IPS-NIHi11 (cell line): ENCODE results near the gene NDST1.

Experiments
- DNase-seq: peaks from one replicate; pipeline ENCODE4 v3.0.0; 2012; ENCODE audit warnings: mixed read lengths, low spot score

The NDST1 gene

DNA sequence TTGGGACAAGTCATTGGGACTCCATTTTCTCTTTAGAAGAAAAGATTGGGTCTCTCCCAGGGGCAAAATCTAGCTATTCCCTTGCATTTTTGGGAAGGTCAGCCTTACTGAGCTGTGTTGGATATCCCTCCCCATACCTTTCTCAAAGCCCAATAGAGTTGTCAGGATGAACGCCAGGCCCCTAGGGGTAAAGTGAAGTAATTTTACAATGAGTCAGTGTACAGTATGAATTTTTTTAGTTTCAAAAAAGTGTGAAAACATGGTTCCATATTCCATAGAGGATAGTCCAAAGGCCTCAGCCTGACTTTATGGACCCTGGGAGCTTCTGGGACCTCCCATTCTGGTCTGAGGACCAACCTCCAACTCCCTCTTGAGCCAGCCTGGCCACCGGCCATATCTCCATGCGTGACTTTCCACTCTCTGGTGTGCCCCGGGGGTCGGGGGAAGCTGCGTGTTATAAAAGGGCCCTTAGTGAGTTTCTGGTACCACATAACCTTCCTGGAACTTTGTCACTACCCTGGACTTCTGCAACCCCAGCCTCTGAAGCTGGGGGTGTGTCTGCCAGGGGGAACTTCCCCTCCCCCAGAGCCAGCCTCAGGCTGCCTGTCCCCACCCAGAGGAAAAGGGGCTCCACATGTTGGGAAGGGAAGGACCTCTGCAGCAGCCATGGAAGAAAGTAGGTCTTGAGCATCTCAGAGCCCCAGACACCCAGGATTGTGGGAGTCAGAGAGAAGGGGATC is 80.1 kb downstream of the NDST1 start:
- no peak for DNase-seq

- no peak for DNase-seq
These were observed 80.6 kb downstream of the NDST1 start for GRCh38 chr5:150588596-150588890.

GRCh38 chr5:150589862-150590601 is 82.1 kb downstream of the NDST1 start:
- DNase-seq = no peak

DNA sequence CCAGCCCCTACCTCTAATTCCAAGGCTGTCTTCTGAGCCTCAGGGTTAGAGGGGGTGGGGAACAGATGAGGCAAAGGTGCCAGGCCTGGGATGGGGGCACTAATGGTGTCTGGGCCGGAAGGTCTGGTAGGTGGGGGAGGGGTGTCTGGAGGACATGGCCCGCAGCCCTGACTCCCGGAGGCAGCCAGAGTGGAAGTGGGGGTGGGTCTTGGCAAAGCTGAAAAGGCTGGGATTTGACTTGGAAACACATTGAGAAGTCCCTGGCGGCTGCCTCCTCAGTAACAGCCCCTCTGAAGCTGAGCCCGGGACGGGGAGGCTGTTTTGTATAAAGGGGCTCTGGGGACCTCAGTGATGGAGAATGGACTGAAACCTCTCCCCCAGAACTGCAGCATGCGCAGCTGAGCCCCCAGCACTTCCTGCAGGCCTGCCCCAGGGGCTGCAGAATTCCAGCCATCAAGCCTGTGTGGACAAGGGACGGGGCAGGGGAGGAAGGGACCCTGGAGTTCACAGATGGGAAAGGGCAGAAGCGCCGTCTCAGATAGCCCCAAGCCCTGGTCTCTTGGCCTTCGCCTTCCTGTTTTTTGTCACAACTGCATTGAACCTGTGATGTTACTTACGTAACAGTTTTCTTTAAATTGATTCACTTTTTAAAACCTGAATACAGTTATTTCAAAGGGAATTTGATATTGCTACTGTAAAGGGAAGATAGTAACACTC is 83.2 kb downstream of the NDST1 start:
- no peak for DNase-seq

- no peak for DNase-seq
These were observed 85.7 kb downstream of the NDST1 start for GRCh38 chr5:150593593-150593992.

GRCh38 chr5:150593996-150594395 is 86.1 kb downstream of the NDST1 start:
- no peak for DNase-seq

GRCh38 chr5:150595466-150596031 is 87.6 kb downstream of the NDST1 start:
- DNase-seq = no peak

GRCh38 chr5:150596313-150596712 is 88.4 kb downstream of the NDST1 start:
- no peak for DNase-seq

DNA sequence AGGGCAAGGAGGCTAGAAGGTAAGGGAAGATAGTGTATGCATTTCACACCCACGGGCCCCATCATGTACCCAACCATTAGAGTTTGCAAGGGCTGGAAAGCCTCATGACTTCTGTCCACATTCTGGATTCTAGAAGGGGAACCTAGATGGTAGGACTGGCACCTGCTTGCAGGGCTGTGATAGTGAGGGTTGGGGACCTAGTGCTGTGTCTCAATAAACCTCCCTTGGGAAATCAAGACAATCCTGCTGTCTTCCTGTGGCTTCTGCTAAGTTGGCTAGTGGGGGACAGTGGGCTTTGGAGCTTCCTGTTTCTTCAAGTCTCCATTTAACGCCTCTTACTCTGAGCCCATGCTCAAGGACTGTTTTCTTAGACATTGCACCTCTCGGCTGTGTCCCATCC is 88.9 kb downstream of the NDST1 start:
- DNase-seq = no peak

DNA sequence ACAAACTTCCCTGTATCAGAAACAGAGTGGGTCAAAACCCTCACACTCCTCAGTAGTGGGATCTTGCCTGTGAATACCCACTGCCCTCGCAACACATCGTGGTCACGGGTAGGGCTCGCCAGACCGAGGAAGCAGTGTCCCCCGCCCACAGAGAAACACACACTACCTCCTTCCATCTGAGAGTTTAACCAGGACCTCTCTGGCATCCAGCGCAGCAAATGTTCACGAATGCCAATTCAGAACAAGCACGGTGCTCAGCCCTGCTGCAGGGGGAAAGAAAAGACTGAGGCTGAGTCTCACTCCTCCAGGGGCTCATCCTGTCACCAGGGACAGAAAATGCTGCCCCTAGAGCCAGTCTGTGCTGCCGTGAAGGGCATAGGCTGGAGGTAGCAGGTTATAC is 90.1 kb downstream of the NDST1 start:
- DNase-seq = no peak

DNA sequence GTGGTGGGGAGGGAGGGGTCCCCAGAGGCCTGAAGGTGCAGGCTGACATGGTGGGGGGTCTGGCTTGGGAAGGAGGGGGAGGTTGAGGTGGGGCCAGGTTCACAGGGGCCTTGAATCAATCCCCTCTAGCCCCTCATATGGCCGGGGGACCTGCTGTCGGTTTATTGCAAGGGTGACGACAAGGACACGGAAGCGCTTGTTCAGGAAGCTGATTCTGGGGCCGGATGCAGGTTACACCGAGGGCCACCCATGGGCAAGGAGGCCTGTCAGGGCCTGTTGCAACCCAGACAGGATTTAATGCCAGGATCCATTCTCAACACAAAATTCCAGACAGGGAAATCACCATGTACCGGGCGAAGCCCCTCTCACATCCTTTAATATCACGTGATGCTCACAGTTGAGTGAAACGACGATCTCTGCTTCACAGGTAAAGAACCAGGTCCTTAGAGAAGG is 90.9 kb downstream of the NDST1 start:
- DNase-seq = no peak

DNA sequence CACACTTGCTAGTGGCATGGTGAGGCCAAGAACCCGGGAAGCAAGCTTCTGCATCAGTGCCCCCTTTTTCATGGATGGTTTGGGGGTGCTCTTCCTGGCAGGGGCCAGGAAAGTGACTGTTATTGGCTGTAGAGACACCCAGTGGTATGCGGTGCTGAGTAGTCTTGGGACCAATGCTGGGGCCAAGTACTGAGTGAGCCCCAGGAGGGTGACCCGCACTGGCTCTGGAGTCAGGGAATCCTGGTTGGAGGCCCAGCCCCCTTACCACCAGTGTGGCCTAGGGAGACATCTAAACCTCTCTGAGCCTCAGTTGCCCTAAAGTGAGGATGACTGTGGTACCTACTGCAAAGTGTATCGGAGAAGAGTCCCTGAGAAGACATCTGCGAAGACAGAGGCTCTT is 91.3 kb downstream of the NDST1 start:
- DNase-seq = no peak

DNA sequence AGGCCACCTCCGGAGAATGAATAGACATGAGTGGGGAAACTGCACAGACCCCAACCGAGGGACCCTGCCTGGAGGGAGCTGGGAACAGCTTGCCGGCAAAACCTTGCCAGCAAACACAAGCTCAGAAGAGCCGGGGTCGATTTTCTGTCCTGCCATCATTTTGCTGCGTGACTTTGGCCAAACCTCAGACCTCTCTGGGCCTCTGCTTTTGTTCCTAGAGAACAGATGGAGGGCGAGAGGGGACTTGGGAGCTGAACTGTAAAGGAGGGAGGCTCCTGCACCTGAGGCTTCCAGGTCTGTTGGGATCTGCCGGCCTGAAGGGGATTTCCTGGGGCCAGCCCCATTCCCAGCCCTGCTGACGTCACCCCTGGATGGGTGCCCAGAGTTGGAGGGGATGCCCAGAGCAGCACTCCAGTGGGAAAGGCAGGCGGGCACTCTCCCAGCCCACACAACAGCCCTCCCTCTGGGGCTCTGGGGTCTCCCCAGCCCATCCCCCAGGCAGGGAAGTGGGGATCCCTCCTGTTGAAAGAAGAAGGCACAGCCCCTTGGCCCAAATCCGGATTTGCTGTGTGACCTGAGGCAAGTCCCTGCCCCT is 92.1 kb downstream of the NDST1 start:
- DNase-seq = peak; percentile 64

GRCh38 chr5:150600616-150601490 is 92.9 kb downstream of the NDST1 start:
- no peak for DNase-seq

DNA sequence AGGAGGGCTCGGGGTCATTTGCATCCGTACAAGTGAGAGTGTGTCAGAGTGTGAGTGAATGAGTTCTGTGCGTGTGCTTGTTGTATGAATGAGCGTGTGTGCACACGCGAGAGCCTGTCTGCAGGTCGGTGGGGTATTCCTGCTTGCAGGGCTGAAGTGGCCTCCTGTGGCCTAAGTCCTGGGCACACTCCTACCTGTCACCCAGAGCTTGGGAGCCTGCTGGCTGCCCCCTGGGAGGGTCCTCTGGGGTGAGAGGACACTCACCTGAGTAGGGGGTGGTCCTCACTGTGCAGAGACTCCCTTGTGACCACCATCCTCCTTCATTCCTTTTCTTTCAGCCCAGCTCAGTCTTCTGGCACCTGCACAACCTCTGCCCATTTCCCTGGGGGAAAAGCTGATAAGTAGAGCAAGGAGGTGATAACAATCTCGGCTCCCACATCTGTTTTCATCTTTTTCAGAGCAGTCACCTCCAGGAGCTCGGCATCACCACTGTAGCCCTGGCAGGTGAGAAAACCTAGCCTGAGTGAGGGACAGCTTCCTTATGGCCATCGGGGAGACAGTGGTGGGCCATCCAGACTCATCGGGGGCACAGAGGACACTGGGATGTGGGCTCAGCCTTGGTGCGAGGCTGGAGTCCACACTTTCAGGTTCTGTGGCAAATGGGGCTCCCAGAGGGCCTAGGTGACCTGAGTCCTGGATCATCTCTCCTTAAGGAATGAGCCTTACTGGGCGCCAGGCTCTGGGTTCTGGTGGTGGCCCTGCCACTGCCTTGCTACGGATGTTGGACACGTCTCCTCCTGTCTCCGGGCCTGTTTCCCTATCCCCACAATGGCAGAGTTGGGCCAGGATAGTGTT is 93.8 kb downstream of the NDST1 start:
- no peak for DNase-seq

- no peak for DNase-seq
These were observed 95.1 kb downstream of the NDST1 start for GRCh38 chr5:150603052-150603451.

- DNase-seq = no peak
These were observed 95.6 kb downstream of the NDST1 start for GRCh38 chr5:150603491-150603890.

GRCh38 chr5:150604010-150604409 is 96.1 kb downstream of the NDST1 start:
- DNase-seq = no peak

DNA sequence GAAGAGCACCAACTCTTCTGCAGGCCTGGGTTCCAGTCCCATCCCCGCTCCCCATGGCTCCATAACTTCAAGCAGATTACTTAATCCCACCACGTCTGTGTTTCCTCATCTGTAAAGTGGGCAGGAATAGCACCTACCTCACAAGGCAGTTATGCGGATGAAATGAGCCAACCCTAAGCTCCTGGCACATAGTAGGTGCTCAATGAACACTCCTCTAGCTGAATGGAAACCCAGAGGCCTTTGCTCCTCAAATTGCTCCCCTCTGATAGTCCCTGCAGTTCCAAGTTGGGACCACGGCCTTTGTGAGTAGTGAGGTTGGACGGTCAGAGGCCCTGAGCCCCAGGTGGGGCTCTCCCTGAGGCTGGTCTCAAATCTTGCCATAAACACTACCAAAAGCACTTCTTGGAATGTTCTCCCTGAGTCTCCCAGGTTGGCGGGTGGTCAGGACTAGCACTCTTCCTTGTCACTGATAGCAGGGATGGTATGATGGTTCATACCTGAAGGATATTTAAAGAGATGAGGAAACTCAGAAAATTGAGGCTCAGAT is 97.0 kb downstream of the NDST1 start:
- no peak for DNase-seq

DNA sequence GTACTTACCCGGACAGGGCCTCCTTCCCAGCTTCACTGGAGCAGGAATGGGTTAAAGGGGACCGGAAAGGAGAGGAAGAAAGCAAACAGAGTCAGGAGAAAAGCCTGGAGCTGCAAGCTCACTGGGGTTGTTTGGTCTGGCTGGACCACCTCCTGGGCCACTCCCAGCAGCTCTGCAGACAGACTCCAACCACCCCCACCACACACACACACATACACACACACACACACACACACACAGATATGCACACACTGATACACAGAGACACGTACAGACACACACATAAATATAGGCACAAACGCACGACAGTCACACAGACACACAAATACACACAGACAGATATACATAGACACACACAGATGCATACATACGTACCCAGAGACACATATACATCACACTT is 97.6 kb downstream of the NDST1 start:
- DNase-seq = no peak
